Lung (tissue), 12 donors: Measurements from ENCODE around the gene ZSCAN4. TPM values are rescaled to one million over a fixed set of nuclear protein-coding genes. Genes with fewer than 3 reads are reported as not detected.

Source experiments
- ATAC-seq: fragments of 200-7000 bp; cut with Tn5 transposase; one replicate; pipeline ENCODE4 v1.9.1; 2020; ENCODE audit warnings: moderate number of reproducible peaks; ENCODE audit not compliant: insufficient read depth, low FRiP score
- DNase-seq, 3 donors: peaks; one replicate each; pipeline ENCODE4 v3.0.0-alpha.2; 2013 to 2017
- H3K27ac ChIP-seq, 2 donors: one replicate each; pipeline ENCODE4 v1.5.1; 2013; ENCODE audit warnings: mild to moderate bottlenecking in 2 of 2, moderate library complexity in 2 of 2, control low read depth in 1 of 2, inconsistent platforms in 1 of 2, low read depth in 1 of 2, low read length in 1 of 2
- H3K27me3 ChIP-seq, 3 donors: one replicate each; pipeline ENCODE4 v1.5.1; 2013; ENCODE audit warnings: low read length in 2 of 3; ENCODE audit not compliant: control insufficient read depth in 3 of 3, insufficient read depth in 3 of 3
- H3K36me3 ChIP-seq, 4 donors: one replicate each; pipeline ENCODE4 v1.5.1; 2013; ENCODE audit warnings: low read length in 4 of 4, mild to moderate bottlenecking in 1 of 4, moderate library complexity in 1 of 4; ENCODE audit not compliant: control insufficient read depth in 4 of 4, insufficient read depth in 4 of 4
- H3K4me1 ChIP-seq, 5 donors: one replicate each; pipeline ENCODE4 v1.5.1; 2013; ENCODE audit warnings: low read length in 5 of 5, mild to moderate bottlenecking in 2 of 5, moderate library complexity in 1 of 5; ENCODE audit not compliant: control insufficient read depth in 5 of 5, insufficient read depth in 5 of 5
- H3K4me3 ChIP-seq: one replicate; pipeline ENCODE4 v1.5.1; 2013; ENCODE audit warnings: mild to moderate bottlenecking, control low read depth, moderate library complexity
- H3K9ac ChIP-seq, 2 donors: one replicate each; pipeline ENCODE4 v1.5.1; 2013; ENCODE audit warnings: low read length in 2 of 2, control low read depth in 1 of 2; ENCODE audit not compliant: insufficient read depth in 1 of 2
- H3K9me3 ChIP-seq, 4 donors: one replicate each; pipeline ENCODE4 v1.5.1; 2013; ENCODE audit warnings: low read length in 3 of 4, mild to moderate bottlenecking in 1 of 4, moderate library complexity in 1 of 4; ENCODE audit not compliant: control insufficient read depth in 4 of 4, insufficient read depth in 3 of 4
- CTCF ChIP-seq: IDR thresholded peaks from 2 replicates; pipeline ENCODE4 v1.5.1; 2012; ENCODE audit warnings: mild to moderate bottlenecking; ENCODE audit errors: control extremely low read depth, extremely low read depth
- WGBS, 2 donors: extraction: QIAGEN DNeasy Blood & Tissue Kit; methylation state at CpG; one replicate each; pipeline ENCODE4 v1.1.7; 2013; 5-methylcytosine and 5-hydroxymethylcytosine counted together
- polyA plus RNA-seq, 2 donors: library from polyadenylated mRNA; stranded (reverse); fragments of 200-250 nt; gene quantifications; one replicate each; pipeline ENCODE4 v1.2.1, GENCODE V29; 2013
- total RNA-seq, 2 donors: library from RNA; depleted of rRNA in 1 of 2; stranded (reverse); fragments of >200 nt in 1 of 2; gene quantifications; one replicate each; pipeline ENCODE4 v1.2.1, GENCODE V29; 2014 to 2021
- donor health status: control.
- donor health status: control.
- donor health status: Bipolar disorder and iron deficiency.
- donor health status: healthy.
- donor health status: DM: yes; HTN: yes; CAD: no.

Gene ZSCAN4
- total and polyA plus RNA-seq, 4 donors, result 0.07 to 0.21 (median 0.14) TPM; not detected in 1

DNA sequence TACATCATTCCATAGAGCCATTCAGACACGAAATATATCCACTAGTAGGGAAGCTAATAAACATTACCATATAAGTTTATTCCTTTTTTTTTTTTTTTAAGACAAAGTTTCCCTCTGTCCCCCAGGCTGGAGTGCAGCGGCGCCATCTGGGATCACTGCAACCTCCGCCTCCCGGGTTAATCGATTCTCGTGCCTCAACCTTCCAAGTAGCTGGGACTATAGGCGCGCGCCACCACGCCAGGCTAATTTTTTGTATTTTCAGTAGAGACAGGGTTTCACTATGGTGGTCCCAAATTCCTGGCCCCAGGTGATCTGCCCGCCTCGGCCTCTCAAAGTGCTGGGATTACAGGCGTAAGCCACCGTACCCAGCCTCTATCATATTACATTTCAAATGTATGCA, 40.9 kb downstream of the ZSCAN4 start:
- peaks cover 0 to 32% (median 14%) of the 10 kb centered on the region in 4 donors for H3K36me3 ChIP-seq
- no peak overlapping the region for H3K27ac ChIP-seq
- H3K9me3 ChIP-seq, result peaks cover 0 to 59% (median 22%) of the 10 kb centered on the region in 4 donors
- H3K4me1 ChIP-seq, result peaks cover 0 to 18% (median 3%) of the 10 kb centered on the region in 5 donors
- no peak for TF ChIP-seq CTCF
- peak overlapping the region; percentile 63 to 93 for H3K9ac ChIP-seq
- DNase-seq, result no peak
- 66 to 71% methylated on average over 15 of the region's 15 CpGs for WGBS, 2 donors
- ATAC-seq, result no peak
- H3K4me3 ChIP-seq, result no peak overlapping the region
- H3K27me3 ChIP-seq, result no peaks in the 10 kb centered on the region

- no peak overlapping the region for H3K4me3 ChIP-seq
- H3K27me3 ChIP-seq, result no peaks in the 10 kb centered on the region
- DNase-seq (no peak), ATAC-seq (no peak)
- no peak overlapping the region for H3K9ac ChIP-seq
- peaks cover 0 to 43% (median 8%) of the 10 kb centered on the region in 4 donors for H3K9me3 ChIP-seq
- H3K27ac ChIP-seq, result no peak overlapping the region
- WGBS, 2 donors, result 62 to 84% methylated on average over 1 of the region's 1 CpG
- peaks cover 0 to 14% (median 0%) of the 10 kb centered on the region in 5 donors for H3K4me1 ChIP-seq
- no peak for TF ChIP-seq CTCF
- H3K36me3 ChIP-seq, result peaks cover 0 to 8% (median 4%) of the 10 kb centered on the region in 4 donors
These were observed 43.5 kb downstream of the ZSCAN4 start for GRCh38 chr19:57712222-57712621.

GRCh38 chr19:57719424-57719823, 50.7 kb downstream of the ZSCAN4 start:
- Histone ChIP-seq H3K27me3 (no peaks in the 10 kb centered on the region), H3K27ac (no peak overlapping the region), H3K4me1 (no peaks in the 10 kb centered on the region), H3K9me3 (peaks cover 0 to 60% (median 44%) of the 10 kb centered on the region in 4 donors), H3K9ac (no peak overlapping the region), H3K4me3 (no peak overlapping the region), H3K36me3 (peaks cover 32 to 44% (median 40%) of the 10 kb centered on the region in 4 donors)
- ATAC-seq, result no peak
- no peak for TF ChIP-seq CTCF
- no peak for DNase-seq

DNA sequence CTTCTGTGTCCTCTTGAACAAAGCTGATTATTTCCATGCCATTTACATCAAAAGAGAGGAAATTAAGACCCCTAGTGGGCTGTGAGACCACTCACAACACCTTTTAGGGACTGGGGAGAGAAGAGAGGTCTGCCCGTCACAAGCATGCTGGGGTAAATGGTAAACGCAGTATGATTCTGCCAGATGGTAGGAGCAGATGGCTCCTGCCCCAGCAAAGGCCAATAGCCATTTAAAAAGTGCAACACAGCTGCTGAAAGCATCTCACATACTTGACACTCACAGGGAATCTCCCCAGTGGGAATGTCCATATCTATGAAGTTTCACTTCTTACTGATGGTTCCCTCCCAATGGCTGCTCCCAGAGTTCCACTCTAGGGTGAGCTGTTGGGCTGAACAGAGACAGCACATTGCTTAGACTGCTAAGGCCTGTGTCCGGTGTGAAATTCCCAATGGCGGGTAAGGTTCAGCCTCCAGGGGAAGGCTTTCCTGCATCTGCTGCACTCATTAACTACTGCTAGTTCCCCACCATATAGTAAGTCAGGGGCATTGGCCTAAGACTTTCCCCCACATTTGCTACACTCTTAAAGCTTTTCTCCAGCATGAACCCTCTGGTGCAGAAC, 51.3 kb downstream of the ZSCAN4 start:
- Histone ChIP-seq H3K9me3 (peaks cover 0 to 62% (median 45%) of the 10 kb centered on the region in 4 donors), H3K4me3 (no peak overlapping the region)
- no peak for ATAC-seq

More for the DNA sequence above, 51.3 kb downstream of the ZSCAN4 start:
- H3K9ac ChIP-seq, result no peak overlapping the region
- 86 to 95% methylated on average over 4 of the region's 4 CpGs for WGBS, 2 donors
- no peaks in the 10 kb centered on the region for H3K4me1 ChIP-seq
- peaks cover 32 to 49% (median 42%) of the 10 kb centered on the region in 4 donors for H3K36me3 ChIP-seq
- DNase-seq, result no peak
- no peaks in the 10 kb centered on the region for H3K27me3 ChIP-seq
- H3K27ac ChIP-seq, result no peak overlapping the region
- TF ChIP-seq CTCF, result no peak
